ENCODE measurements around the gene LUZP2.

The LUZP2 gene

GRCh38 chr11:24496736-24497725 is at the start of gene LUZP2:
Gene LUZP2 (plus strand): TSS chr11:24497053.
- no peak for DNase-seq

- no peak for DNase-seq
Observed at GRCh38 chr11:24453129-24453718, 43.6 kb upstream of the LUZP2 start.

DNA sequence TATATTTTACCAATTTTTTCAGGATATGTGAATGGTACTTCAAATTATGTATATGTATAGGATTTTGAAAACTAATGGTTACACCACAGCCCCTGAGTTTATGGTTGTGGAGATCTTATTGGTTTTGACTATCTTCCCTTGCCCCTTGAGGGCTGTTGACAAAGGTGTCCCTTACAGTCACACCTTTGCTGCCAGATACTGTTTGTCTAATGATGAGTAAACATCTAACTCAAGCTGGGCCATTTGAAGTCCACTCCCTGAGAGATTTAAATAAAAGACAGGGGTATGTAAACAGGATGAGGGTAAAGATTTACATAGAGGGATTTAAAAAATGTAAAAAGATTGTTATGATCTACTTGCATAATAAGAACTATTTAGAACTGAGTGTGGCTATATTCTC is 38.9 kb upstream of the LUZP2 start:
- no peak for DNase-seq

DNA sequence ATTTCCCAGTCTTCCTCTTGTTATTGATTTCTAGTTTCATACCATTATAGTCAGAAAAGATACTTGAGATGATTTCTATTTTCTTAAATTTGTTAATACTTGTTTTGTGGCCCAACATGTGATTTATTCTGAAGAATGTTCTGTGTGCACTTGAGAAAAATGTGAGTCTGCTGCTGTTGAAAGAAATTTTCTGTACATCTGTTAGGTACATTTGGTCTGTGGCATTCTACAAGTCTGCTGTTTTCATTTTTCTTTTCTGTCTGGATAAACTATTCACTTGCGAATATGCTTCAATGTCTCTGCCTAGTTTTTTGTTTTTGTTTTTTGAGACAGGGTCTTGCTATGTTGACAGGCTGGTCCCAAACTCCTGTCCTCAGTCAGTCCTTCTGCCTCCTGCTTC is 26.4 kb upstream of the LUZP2 start:
- DNase-seq, result no peak

- DNase-seq, result no peak
Observed at GRCh38 chr11:24471084-24471483, 25.8 kb upstream of the LUZP2 start.

GRCh38 chr11:24478718-24479117 is 18.1 kb upstream of the LUZP2 start:
- no peak for DNase-seq

DNA sequence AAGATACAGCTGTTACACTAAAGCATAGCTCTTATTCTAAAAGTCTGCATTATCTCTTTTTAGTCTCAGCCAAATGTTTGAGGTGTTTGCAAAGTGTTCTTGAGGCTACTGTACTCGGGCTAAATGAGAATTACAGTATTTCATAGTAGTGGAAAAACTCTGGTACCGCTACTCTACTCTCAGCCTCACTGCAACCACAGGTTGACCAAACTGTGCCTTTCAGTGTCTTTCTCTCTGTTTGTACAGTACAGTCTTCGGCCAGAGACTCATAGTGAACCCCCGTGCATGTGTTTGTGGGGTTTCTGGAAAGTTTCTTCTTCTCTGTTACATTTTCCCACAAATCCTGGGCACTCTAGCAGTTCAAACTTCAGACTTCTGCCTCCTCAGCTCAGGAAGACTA is 7.4 kb upstream of the LUZP2 start:
- DNase-seq, result no peak

DNA sequence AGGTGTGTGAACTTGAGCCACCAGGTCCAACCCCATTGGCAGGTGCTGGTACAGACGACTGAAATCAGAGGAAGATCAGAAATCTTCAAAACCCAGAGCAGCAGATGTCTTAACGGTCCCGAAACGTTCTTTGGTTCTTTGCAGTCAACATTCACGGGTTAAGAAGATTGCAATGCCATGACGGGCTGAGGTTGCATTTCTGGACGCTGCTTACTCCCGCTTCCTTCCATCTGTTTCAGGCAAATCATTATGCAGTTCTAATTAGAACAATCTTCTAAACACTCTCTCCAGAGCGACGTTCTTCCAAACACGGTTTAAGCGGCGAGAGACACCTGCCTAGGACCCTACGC is 492 bp upstream of the LUZP2 start:
- DNase-seq, result no peak

DNA sequence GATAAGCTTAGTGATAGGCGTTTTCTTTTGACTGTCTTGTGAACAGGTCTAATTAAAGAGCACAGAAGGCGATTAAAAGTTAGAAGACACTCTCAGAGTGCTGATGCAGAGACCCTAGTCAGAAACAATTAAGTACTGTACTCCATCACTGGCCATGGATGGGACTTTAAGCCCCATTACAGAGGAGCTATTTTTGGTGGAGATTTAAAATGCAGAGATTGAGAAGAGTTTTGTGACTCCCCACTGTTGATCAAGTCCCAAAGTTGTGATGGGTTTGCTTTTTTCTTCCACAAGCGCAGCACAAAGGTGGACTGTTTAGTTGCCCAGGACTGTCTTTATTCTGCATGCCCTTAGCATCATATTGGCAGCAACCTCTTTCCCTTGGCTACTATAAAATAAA is 978 bp downstream of the LUZP2 start:
- no peak for DNase-seq

DNA sequence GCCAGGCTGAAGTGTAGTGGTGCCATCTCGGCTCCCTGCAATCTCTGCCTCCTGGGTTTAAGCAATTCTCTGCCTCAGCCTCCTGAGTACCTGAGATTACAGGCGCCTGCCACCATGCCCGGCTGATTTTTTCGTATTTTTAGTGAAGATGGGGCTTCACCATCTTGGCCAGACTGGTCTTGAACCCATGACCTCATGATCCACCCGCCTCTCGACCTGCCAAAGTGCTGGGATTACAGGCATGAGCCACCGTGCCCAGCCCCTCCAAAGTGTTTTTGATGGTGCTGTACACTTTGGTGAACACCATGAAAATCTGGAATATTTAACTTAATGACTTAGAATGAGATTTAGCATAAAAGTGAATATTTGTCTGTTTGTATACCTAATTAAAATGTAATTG is 5.6 kb downstream of the LUZP2 start:
- no peak for DNase-seq

DNA sequence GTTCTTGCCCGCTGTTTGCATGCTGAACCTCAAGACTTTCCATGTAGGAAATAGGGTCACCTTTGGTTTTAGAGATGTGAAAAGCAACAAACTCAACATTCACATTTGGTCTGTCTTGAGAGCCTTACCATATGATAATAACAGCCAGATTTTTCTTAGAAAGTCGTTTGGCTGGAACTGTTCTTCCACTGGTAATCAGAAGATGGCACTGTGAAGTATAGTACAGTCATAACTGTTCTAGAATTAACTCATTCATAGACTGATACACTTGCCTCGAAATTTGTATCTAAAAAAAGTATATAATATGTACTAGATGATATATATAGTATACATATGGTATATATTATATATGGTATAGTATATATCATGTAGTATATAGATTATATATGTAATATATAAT is 12.3 kb downstream of the LUZP2 start:
- DNase-seq, result no peak

GRCh38 chr11:24511511-24511910 is 14.7 kb downstream of the LUZP2 start:
- no peak for DNase-seq

GRCh38 chr11:24513479-24514218 is 16.8 kb downstream of the LUZP2 start:
- DNase-seq, result no peak

DNA sequence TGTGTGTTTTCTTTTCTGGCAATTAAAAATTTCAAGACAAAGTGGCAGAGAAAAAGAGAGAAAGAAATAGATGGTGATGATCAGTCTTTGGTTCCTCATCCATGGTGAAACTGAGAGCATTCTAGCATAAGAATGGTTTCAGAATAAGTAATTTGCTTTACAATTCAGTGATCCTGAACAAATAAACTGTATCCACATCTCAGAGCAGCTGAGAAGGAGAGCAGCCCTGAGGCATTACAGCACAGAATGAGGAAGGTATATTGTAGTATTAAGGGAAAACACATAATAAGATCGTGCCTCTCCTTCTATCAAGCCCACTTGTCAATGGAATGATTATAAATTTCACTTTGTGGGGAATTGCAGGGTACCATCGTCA is 17.4 kb downstream of the LUZP2 start:
- no peak for DNase-seq

GRCh38 chr11:24515632-24516031 is 18.8 kb downstream of the LUZP2 start:
- DNase-seq, result no peak

GRCh38 chr11:24516638-24517037 is 19.8 kb downstream of the LUZP2 start:
- no peak for DNase-seq

- DNase-seq, result no peak
Observed at GRCh38 chr11:24521601-24522000, 24.7 kb downstream of the LUZP2 start.

GRCh38 chr11:24524156-24524555 is 27.3 kb downstream of the LUZP2 start:
- DNase-seq, result no peak

DNA sequence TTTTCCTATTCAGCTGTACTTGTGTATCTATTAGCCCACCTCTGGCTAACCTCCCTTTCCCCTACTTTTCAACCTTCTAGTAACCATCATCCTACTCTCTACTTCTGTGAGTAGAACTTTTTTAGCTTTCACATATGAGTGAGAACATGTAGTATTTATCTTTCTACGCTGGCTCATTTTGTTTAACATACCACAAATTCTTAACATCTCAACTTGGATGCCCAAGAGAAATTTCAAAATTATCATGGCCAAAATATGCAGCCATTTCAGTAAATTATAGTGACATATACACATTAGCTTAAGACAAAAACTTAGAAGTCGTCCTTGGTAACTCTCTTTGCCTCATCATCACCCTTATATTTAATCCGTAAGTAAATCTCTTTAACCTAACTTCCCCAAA is 34.7 kb downstream of the LUZP2 start:
- DNase-seq, result no peak

GRCh38 chr11:24543771-24544170 is 46.9 kb downstream of the LUZP2 start:
- no peak for DNase-seq

- DNase-seq, result no peak
Observed at GRCh38 chr11:24556693-24557092, 59.8 kb downstream of the LUZP2 start.

DNA sequence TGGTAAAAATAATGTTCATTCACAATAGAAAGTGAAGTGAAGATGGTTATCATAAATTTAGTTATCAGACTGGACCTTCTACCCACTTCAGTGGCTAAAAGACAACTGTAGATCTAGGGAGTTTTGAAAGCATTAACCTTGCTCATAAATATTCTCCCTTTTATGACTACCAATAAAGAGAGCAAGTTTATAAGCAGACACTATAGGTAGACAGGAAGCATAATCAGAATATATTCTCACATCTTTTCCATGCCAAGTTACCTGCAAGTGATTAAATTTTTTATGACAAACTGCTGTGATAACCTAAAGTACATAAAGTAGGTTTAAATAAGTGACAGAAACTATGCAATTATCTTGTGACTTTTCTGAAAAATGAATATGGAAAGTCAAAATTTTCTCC is 62.5 kb downstream of the LUZP2 start:
- no peak for DNase-seq

DNA sequence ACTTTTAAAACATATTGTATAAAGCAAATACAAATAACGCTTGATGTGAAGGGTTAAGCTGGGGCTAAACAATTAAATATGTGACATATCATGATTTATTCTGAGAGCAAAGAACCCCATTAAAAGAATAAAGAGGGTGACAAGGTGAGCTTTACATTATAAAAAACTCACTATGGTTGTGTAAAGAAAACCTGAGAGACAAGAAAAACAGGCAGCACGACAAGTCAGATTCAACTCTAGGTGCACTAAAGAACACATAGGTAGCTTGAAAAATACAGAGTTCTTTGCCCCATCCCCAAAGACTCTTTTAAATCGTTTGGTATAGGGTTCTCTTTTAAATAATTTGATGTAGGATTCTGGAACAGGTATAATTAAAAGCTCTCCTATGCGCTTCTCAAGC is 63.5 kb downstream of the LUZP2 start:
- no peak for DNase-seq

GRCh38 chr11:24567380-24567779 is 70.5 kb downstream of the LUZP2 start:
- no peak for DNase-seq
